GM19351 (cell line): ENCODE data around the gene FARP1.
"Not testable (repeated sequence)": the region's sequence is repeated elsewhere in the genome, so short reads cannot be mapped to it uniquely, and the experiment has no call there.

Experiments used
- ATAC-seq: cut with Tn5 transposase; IDR thresholded peaks from one replicate; pipeline ENCODE4 v1.9.1; 2021; ENCODE audit warnings: mild to moderate bottlenecking, moderate library complexity; ENCODE audit not compliant: unreplicated experiment

FARP1 gene

GRCh38 chr13:98348466-98349200, 205.7 kb downstream of the FARP1 start:
- ATAC-seq, result no peak

- ATAC-seq, result no peak
Observed at GRCh38 chr13:98349731-98350305, 206.9 kb downstream of the FARP1 start.

- no peak for ATAC-seq
Observed at GRCh38 chr13:98350746-98351330, 207.9 kb downstream of the FARP1 start.

- ATAC-seq, result no peak
Observed at GRCh38 chr13:98351636-98352035, 208.7 kb downstream of the FARP1 start.

- ATAC-seq, result no peak
Observed at GRCh38 chr13:98352226-98352625, 209.3 kb downstream of the FARP1 start.

GRCh38 chr13:98353750-98354149, 210.9 kb downstream of the FARP1 start:
- no peak for ATAC-seq

GRCh38 chr13:98358937-98359336, 216.0 kb downstream of the FARP1 start:
- ATAC-seq, result no peak

- no peak for ATAC-seq
Observed at GRCh38 chr13:98360545-98360944, 217.7 kb downstream of the FARP1 start.

- ATAC-seq, result no peak
Observed at GRCh38 chr13:98363326-98363725, 220.4 kb downstream of the FARP1 start.

GRCh38 chr13:98364179-98364578, 221.3 kb downstream of the FARP1 start:
- no peak for ATAC-seq

GRCh38 chr13:98364647-98365046, 221.8 kb downstream of the FARP1 start:
- no peak for ATAC-seq

GRCh38 chr13:98365302-98365701, 222.4 kb downstream of the FARP1 start:
- no peak for ATAC-seq

- no peak for ATAC-seq
Observed at GRCh38 chr13:98366010-98366409, 223.1 kb downstream of the FARP1 start.

- no peak for ATAC-seq
Observed at GRCh38 chr13:98366443-98366842, 223.5 kb downstream of the FARP1 start.

- no peak for ATAC-seq
Observed at GRCh38 chr13:98366959-98367358, 224.1 kb downstream of the FARP1 start.

GRCh38 chr13:98368019-98368418, 225.1 kb downstream of the FARP1 start:
- no peak for ATAC-seq

- not testable (repeated sequence) for ATAC-seq
Observed at GRCh38 chr13:98369520-98369919, 226.6 kb downstream of the FARP1 start.

- ATAC-seq, result no peak
Observed at GRCh38 chr13:98370261-98370660, 227.4 kb downstream of the FARP1 start.

GRCh38 chr13:98370806-98371515, 228.1 kb downstream of the FARP1 start:
- no peak for ATAC-seq

GRCh38 chr13:98371516-98372023, 228.7 kb downstream of the FARP1 start:
- ATAC-seq, result no peak

GRCh38 chr13:98372876-98373275, 230.0 kb downstream of the FARP1 start:
- no peak for ATAC-seq
